NCI-H69 (cell line): ENCODE data around the gene CDK1.
"Not testable (repeated sequence)": the region's sequence is repeated elsewhere in the genome, so short reads cannot be mapped to it uniquely, and the experiment has no call there.

Experiments
- DNase-seq: peaks from one replicate; lab custom pipeline; 2025; lab: John Stamatoyannopoulos, UW

The CDK1 gene

DNA sequence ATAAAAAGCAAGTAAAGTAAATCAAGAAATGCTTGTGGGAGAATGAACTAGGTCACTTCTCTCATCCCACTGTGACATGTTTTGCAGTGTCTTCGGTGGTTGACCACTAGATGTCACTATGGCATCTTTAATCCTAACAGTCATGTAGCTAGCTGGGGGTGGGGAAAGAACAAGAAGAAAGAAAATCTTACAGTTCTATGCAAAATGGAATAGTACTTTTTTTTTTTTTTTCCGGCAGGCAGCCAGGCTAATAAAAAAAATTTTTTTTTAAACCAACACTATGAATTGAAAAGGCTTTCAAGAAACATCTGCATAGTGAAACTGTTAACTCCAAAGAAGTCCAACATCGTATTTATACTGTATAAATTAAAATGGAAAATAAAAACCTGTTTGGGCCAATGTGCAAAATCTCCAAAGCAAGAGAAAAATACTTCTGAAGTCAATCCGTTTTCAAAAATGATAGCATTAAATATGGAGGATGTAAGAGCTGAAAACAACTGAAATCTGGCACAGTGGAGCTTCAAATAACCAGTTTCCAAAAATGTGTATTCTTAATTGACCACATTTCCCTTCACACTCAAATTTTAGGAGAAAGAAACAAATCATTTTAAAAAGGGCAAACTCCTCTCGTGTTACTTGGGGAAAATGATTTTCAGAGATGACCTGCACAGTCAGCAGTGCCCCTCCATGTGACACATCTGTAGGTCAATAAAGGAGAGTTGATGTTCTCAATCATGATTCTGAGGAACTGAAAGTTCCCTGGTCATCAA, 38.5 kb downstream of the CDK1 start:
- DNase-seq: peak; percentile 73

GRCh38 chr10:60817398-60817805, 39.1 kb downstream of the CDK1 start:
- DNase-seq: no peak

DNA sequence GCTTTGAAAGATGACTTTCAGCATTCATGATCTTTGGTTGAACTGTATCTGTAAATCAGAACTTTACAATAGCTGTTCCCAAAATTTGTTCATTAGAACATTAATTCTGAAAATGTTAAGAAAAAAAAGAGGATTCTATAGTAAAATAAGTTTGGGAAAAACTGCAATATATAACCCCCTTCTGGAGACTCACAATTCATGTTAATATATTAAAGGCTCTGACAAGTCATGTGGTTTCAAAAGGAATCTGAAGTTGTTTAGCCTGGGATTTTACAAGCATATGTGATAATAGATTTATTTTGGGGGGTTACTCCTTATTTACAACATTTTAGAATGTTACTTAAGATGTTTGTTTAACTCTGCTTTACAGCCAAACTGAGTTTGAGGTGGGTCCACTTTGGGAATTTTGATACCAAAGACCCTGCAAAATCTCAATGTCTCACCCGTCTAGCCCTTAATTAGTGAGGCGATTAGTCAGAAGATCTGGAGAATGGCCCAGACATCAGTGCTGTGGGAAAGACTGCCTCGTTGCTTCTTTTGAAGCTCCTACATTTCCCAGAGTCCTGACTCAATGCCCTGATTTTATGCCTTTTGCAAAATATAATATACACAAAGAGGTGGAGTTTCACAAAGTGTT, 40.0 kb downstream of the CDK1 start:
- DNase-seq: no peak

DNA sequence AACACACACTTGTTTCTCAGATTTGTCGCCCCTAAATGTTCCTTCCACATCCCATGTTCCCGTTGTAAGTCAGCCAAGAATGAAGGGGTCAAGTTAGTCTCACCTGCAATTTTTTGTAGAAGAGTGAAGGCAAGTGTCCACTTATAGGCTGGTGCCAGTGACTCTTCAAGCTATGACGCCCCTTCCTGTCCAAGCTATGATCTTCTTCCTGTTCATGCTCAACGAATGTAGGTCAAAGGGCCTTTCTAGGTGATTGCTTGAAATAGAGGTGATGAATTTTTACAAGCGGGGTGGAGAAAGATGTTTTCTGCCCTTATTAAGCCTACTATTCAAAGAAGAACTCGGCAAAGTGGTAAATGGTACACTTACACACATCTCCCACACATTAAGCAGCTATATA, 41.0 kb downstream of the CDK1 start:
- no peak for DNase-seq

DNA sequence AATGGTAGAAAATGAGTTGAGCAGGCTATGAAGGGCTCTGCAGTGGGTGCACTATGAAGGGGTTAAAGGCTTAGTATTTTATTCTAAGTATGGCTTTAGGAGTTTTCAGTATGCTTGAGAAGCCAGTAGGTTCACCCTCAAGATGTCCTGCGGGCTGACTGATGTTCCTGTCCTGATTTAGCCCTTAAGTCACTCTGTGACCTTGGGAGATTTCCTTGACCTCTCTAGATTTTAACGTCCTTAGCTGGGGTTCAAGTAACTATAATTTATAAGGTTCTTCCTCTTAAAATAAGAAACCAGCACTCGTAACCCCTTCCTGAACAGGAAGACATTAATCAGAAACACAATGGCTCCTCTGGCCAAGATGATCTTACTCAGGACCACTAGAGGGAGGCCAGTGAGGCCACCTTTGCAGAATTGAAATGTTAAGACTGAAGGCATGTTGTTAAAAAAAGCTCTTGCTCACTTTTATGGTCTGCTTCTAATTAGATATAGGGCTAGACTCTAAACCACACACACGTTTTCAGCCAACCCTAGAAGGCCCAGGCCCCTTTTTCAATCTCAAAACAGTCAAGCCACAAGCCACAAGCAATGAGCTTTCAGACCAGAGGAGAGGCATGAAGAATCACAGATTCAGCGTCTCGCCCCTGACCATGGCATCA, 41.9 kb downstream of the CDK1 start:
- DNase-seq: peak; percentile 8

- no peak for DNase-seq
Measured at GRCh38 chr10:60821656-60822055, 43.4 kb downstream of the CDK1 start.

DNA sequence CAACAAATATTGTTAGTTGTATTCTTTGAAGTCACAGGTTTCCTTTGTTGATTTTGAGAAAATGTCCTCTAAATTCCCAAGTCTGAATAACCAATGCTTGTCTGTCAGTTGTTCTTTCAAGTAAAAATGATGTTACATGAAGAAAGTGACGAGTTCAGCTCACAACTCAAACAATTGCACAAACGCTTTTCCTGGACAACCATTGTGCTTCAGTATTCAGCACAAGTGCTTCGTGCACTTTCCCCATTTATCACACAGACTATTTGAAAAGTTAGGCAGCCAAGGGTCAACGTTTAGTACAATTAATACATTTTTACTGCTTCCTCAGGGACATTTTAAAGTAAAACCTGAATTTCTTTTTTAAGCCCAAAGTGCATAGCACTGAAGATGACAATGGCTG, 44.5 kb downstream of the CDK1 start:
- no peak for DNase-seq

GRCh38 chr10:60823324-60823723, 45.0 kb downstream of the CDK1 start:
- no peak for DNase-seq

DNA sequence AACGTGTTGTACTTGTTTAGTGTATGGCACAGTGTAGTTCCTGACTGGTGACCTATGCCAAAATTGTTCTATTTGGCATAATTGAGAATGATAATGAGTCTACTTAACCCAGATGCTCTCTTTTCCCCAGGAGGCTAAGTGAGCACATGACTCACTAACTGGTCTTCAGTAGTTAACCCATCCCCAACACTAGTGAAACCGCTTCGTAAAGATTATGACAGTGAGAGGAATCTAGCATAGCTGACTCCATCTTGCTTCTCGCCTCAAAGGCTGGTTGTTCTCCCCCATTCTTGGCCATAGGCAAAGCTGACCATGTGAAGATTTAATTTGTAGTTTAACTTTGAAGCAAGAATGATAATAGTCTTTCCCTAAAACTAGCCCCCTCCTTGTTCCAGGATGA, 47.2 kb downstream of the CDK1 start:
- peak; percentile 18 for DNase-seq

DNA sequence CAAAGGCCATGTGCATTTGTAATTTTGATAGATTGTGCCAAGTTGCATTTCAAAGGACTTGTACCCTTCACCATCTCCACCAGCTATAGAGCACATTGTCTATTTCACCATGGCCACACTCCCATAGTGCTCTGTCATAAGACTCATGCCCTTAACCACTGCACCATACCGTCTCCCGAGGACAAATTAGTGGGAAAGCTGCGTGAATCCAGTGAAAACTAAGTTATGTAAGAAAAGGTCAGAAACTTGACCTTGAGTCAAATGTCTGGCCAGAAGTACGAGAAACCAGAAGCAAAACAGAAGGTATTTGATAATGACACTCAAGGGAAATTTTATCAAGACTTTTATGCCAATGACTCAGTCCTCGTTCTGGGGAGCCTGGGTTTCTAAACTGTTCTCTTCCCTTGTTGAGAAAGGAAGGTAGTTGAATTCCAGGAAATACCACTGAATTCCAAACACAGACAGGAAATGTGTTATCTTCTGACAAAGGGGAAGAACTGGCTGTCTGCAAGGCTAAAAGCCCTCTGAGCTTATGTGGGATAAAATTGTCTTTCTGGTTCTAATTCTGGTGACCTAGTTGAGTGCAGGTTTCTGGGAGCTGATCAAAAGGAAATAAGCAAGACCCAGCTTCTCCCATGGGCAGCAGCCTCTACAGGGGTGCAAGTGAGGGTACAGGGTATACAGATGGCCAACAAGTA, 49.7 kb downstream of the CDK1 start:
- DNase-seq: peak; percentile 15

DNA sequence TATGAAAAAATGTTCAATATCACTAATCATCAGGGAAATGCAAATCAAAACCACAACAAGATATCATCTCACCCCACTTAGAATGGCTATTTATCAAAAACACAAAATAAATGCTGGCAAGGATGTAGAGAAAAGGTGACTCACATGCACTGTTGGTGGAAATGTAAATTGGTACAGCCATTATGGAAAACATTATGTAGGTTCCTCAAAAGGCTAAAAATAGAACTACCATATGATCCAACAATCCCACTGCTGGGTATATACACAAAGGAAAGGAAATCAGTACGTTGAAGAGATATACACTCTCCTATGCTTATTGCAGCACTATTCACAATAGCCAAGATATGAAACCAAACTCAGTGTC, 50.2 kb downstream of the CDK1 start:
- peak; percentile 40 for DNase-seq

DNA sequence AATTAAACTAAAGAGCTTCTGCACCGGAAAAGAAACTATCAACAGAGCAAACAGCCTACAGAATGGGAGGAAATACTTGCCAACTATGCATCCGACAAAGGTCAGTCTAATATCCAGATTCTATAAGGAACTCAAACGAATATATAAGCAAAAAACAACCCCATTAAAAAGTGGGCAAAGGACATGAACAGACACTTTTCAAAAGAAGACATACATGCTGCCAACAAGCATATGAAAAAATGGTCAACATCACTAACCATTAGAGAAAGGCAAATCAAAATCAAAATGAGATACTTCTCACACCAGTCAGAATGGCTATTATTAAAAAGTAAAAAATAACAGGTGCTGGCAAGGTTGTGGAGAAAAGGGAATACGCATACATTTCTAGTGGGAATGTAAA, 53.9 kb downstream of the CDK1 start:
- DNase-seq: not testable (repeated sequence)

DNA sequence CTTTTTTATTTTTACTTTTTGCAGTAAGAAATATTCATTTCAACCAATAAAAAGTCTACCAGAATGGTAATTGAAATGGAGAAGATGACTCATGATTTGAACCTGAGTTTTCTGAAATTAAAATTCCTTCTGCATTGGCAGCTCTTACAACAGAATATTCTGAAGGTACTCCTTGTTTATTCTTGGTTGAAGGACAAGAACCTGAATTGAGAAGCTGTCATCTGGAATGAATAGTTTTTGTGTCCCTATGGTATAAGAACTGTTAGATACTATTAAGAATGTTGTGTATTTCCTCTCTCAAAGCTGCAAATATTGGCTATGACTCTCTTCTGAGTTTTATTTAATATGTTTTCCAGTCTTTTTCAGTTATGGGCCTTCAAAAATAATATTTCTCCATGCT, 56.1 kb downstream of the CDK1 start:
- no peak for DNase-seq

- peak; percentile 53 for DNase-seq
Measured at GRCh38 chr10:60835049-60835448, 56.8 kb downstream of the CDK1 start.

DNA sequence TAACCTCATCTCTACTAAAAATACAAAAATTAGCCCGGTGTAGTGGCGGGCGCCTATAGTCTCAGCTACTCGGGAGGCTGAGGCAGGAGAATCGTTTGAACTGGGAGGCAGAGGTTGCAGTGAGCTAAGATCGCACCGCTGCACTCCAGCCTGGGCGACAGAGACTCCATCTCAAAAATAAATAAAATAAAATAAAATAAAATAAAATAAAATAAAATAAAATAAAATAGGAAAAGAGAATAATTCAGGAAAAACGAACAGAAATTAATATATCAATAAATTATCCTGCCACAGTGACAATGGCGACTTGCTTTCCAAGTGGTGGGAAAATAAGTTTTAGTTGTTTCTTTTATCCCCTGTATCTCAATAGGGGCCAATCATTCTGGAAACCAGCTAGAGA, 62.9 kb downstream of the CDK1 start:
- DNase-seq: not testable (repeated sequence)

- no peak for DNase-seq
Measured at GRCh38 chr10:60842694-60843093, 64.4 kb downstream of the CDK1 start.
